Measurements from ENCODE around the gene EHD3. TPM values are rescaled to one million over a fixed set of nuclear protein-coding genes. Genes with fewer than 3 reads are reported as not detected.

The EHD3 gene
- total RNA-seq, 1 experiment from 2014 or later = 1.9 TPM

DNA sequence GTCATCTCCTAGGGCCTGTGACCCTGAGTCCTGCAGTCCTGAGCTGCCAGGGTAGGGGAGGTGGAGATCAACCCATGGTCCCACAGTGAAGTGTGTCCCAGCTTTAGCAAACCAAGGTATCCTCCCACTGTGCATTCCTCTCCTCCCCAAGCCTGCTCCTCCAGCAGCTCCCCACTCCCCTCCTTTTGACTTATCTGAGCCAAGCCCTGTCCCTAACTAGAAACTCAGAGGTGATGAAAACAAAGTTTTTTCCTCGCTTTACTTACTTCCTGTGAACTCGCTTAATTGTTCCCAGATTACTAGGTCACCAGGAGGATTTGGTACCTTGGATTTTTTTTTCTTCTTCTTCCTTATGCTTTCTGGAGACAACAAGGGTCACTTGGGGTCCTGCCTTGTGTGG is 80.8 kb downstream of the EHD3 start:
- H3K4me3 ChIP-seq = no peak overlapping the region
- CTCF ChIA-PET = no interaction called here
- H3K9me3 ChIP-seq (ENCODE audit: insufficient read depth, low read depth) = peaks cover 24% of the 10 kb centered on the region
- H3F3A ChIP-seq (ENCODE audit: insufficient read depth, low read depth) = no peaks in the 10 kb centered on the region
- DNase-seq = no peak
- no peaks in the 10 kb centered on the region for H4K20me1 ChIP-seq (ENCODE audit: insufficient read depth)
- H3K27me3 ChIP-seq (ENCODE audit: insufficient read depth, low read depth) = no peaks in the 10 kb centered on the region
- intact Hi-C loops (cut with micrococcal nuclease; ENCODE audit: unreplicated experiment) = no loop called here
- no peak overlapping the region for H2AFZ ChIP-seq
- no peaks in the 10 kb centered on the region for H3K9me2 ChIP-seq (ENCODE audit: insufficient read depth)
- POLR2A ChIA-PET (ENCODE audit: unreplicated experiment) = no interaction called here
- TF ChIP-seq, protein P1, sequence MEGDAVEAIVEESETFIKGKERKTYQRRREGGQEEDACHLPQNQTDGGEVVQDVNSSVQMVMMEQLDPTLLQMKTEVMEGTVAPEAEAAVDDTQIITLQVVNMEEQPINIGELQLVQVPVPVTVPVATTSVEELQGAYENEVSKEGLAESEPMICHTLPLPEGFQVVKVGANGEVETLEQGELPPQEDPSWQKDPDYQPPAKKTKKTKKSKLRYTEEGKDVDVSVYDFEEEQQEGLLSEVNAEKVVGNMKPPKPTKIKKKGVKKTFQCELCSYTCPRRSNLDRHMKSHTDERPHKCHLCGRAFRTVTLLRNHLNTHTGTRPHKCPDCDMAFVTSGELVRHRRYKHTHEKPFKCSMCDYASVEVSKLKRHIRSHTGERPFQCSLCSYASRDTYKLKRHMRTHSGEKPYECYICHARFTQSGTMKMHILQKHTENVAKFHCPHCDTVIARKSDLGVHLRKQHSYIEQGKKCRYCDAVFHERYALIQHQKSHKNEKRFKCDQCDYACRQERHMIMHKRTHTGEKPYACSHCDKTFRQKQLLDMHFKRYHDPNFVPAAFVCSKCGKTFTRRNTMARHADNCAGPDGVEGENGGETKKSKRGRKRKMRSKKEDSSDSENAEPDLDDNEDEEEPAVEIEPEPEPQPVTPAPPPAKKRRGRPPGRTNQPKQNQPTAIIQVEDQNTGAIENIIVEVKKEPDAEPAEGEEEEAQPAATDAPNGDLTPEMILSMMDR (conservative IDR thresholded peaks at IDR 0.05) = no peak
- no peak for TF ChIP-seq EZH2 (IDR thresholded peaks at IDR 0.05; ENCODE audit: low read depth)
- no peak overlapping the region for H3K27ac ChIP-seq
- no peaks in the 10 kb centered on the region for H3K36me3 ChIP-seq (ENCODE audit: low read depth)
- H3K79me2 ChIP-seq (ENCODE audit: low read depth) = no peaks in the 10 kb centered on the region
- no peaks in the 10 kb centered on the region for H3K4me1 ChIP-seq (replicated peaks; ENCODE audit: insufficient read depth)
- no peak overlapping the region for H3K4me2 ChIP-seq
- BruUV-seq (replicated peaks) = no TSS peak

DNA sequence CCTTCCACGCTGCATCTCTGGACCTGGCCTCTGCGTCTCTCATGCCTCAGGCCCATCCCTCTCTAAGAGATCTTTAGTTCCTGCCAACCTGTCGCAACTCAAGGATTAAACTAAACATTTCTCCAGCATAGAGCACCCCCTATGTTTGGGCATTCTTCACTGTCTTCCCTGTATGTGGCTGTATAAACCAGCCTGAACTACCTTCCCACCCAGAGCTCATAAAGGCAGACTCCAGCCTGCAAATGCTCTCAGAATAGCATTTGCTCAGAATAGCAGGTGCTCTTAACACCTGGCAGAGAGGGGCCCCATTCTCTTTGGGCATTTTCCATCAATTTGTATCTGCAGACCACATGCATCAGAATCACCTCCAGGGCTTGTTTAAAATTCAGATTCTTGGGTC is 83.4 kb downstream of the EHD3 start:
- no TSS peak for BruUV-seq (replicated peaks)
- POLR2A ChIA-PET (ENCODE audit: unreplicated experiment) = no interaction called here
- TF ChIP-seq EZH2 (IDR thresholded peaks at IDR 0.05; ENCODE audit: low read depth) = no peak
- TF ChIP-seq, protein P1 (conservative IDR thresholded peaks at IDR 0.05) = no peak

GRCh38 chr2:31318361-31319336 is 84.7 kb downstream of the EHD3 start:
- no peaks in the 10 kb centered on the region for H3K9me2 ChIP-seq (ENCODE audit: insufficient read depth)
- intact Hi-C loops (cut with micrococcal nuclease; ENCODE audit: unreplicated experiment) = no loop called here
- no peaks in the 10 kb centered on the region for H4K20me1 ChIP-seq (ENCODE audit: insufficient read depth)
- H3K36me3 ChIP-seq (ENCODE audit: low read depth) = no peaks in the 10 kb centered on the region
- BruUV-seq (replicated peaks) = no TSS peak
- no peaks in the 10 kb centered on the region for H3F3A ChIP-seq (ENCODE audit: insufficient read depth, low read depth)
- no peak overlapping the region for H3K4me2 ChIP-seq
- peaks cover 2% of the 10 kb centered on the region; the same call in 1 of the 2 replicates for H3K4me1 ChIP-seq (replicated peaks; ENCODE audit: insufficient read depth)
- CTCF ChIA-PET = no interaction called here
- peaks cover 5% of the 10 kb centered on the region; the same call in 1 of the 2 replicates for H3K9me3 ChIP-seq (ENCODE audit: insufficient read depth, low read depth)
- DNase-seq = no peak
- H3K4me3 ChIP-seq = no peak overlapping the region
- POLR2A ChIA-PET (ENCODE audit: unreplicated experiment) = interaction anchor here (0.6 kb wide), 1 partner anchor 16 kb away, joined by 6 read pairs; no protein-coding TSS in a partner anchor
- no peak for TF ChIP-seq EZH2 (IDR thresholded peaks at IDR 0.05; ENCODE audit: low read depth)
- TF ChIP-seq, protein P1 (conservative IDR thresholded peaks at IDR 0.05) = no peak
- no peaks in the 10 kb centered on the region for H3K79me2 ChIP-seq (ENCODE audit: low read depth)
- H3K27me3 ChIP-seq (ENCODE audit: insufficient read depth, low read depth) = no peaks in the 10 kb centered on the region
- no peak overlapping the region for H3K27ac ChIP-seq
- no peak overlapping the region for H2AFZ ChIP-seq

More for the DNA sequence above, 83.4 kb downstream of the EHD3 start:
- intact Hi-C loops (cut with micrococcal nuclease; ENCODE audit: unreplicated experiment) = no loop called here
- no peak for DNase-seq
- Histone ChIP-seq H2AFZ (no peak overlapping the region), H3K4me2 (no peak overlapping the region), H3K79me2 (ENCODE audit: low read depth) (no peaks in the 10 kb centered on the region), H3K9me2 (ENCODE audit: insufficient read depth) (no peaks in the 10 kb centered on the region), H3K9me3 (ENCODE audit: insufficient read depth, low read depth) (peaks cover 9% of the 10 kb centered on the region), H3F3A (ENCODE audit: insufficient read depth, low read depth) (no peaks in the 10 kb centered on the region), H3K36me3 (ENCODE audit: low read depth) (no peaks in the 10 kb centered on the region), H3K27ac (no peak overlapping the region), H3K4me3 (no peak overlapping the region), H3K4me1 (replicated peaks; ENCODE audit: insufficient read depth) (no peaks in the 10 kb centered on the region), H4K20me1 (ENCODE audit: insufficient read depth) (no peaks in the 10 kb centered on the region), H3K27me3 (ENCODE audit: insufficient read depth, low read depth) (no peaks in the 10 kb centered on the region)
- CTCF ChIA-PET = no interaction called here

Other genes with a start within 250 kb of the EHD3 start
- gene GALNT14, start 95.7 kb upstream of the EHD3 start, total RNA-seq (2021) = 2.4 and 3.1 TPM in 2 replicates
- 0.35 TPM in 2 replicates for gene CAPN14, start 16.6 kb upstream of the EHD3 start, total RNA-seq (2021)
- 5.7 and 7.7 TPM in 2 replicates for gene XDH, start 180.6 kb downstream of the EHD3 start, total RNA-seq (2021)